ENCODE data around the gene MUC7. TPM values are rescaled to one million over a fixed set of nuclear protein-coding genes. Genes with fewer than 3 reads are reported as not detected.
"Not testable (repeated sequence)": the region's sequence is repeated elsewhere in the genome, so short reads cannot be mapped to it uniquely, and the experiment has no call there.

Gene MUC7
- total RNA-seq, 1 experiment from 2014 or later = not detected

DNA sequence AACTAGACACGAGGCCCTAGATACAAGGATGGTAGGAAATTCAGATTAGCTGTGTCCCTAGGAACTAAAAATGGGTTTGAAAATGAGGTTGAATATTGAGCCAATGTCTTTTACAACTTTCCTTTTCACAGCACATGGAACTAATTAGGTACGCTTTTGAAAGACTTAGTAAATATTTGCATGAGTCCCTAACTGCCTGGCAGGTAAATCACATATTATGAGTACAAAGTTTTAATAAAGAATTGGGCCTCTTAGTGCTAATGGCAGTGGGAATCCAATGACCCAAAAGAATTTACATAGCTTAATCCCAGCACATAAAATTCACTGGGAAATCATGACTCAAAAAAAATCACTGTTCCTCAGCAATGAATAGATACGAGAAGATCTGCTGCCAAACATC, 16.8 kb downstream of the MUC7 start (continued):
- TF ChIP-seq, protein P1, sequence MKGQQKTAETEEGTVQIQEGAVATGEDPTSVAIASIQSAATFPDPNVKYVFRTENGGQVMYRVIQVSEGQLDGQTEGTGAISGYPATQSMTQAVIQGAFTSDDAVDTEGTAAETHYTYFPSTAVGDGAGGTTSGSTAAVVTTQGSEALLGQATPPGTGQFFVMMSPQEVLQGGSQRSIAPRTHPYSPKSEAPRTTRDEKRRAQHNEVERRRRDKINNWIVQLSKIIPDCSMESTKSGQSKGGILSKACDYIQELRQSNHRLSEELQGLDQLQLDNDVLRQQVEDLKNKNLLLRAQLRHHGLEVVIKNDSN (CRISPR knock-in tag; IDR thresholded peaks at IDR 0.05) = no peak

DNA sequence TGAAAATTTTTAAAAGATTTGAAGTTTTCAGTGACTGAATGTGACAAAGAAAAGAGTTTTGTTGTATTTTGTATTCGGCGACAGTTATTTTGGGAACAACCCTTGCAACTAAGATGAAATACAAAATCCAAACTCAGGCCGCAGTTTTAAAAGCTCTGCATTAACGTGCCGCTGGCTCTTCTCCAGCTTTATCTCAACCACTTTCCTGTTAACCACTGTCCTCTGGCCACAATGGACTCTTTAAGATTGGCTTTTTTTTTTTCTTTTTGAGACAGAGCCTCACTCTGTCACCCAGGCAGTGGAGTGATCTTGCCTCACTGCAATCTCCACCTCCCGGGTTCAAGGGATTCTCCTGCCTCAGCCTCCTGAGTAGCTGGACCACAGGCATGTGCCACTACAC, 24.2 kb downstream of the MUC7 start:
- POLR2A ChIA-PET = no interaction called here
- no peaks in the 10 kb centered on the region for H3K4me1 Mint-ChIP-seq
- H3K27me3 Mint-ChIP-seq (ENCODE audit: low read depth) = no peaks in the 10 kb centered on the region
- H3K36me3 Mint-ChIP-seq = no peaks in the 10 kb centered on the region
- TF ChIP-seq SMAD4 (CRISPR knock-in tag; IDR thresholded peaks at IDR 0.05) (no peak), EMX1 (CRISPR knock-in tag; IDR thresholded peaks at IDR 0.05) (no peak), TCF7 (CRISPR knock-in tag; IDR thresholded peaks at IDR 0.05; ENCODE audit: low read depth) (no peak), ATF1 (CRISPR knock-in tag; IDR thresholded peaks at IDR 0.05) (no peak), ZBTB21 (CRISPR knock-in tag; IDR thresholded peaks at IDR 0.05; ENCODE audit: borderline replicate concordance) (no peak), ZNF396 (CRISPR knock-in tag; IDR thresholded peaks at IDR 0.05; ENCODE audit: borderline replicate concordance) (no peak)
- TF ChIP-seq, protein P2, sequence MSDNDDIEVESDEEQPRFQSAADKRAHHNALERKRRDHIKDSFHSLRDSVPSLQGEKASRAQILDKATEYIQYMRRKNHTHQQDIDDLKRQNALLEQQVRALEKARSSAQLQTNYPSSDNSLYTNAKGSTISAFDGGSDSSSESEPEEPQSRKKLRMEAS (CRISPR knock-in tag; IDR thresholded peaks at IDR 0.05) = no peak
- TF ChIP-seq, protein P3, sequence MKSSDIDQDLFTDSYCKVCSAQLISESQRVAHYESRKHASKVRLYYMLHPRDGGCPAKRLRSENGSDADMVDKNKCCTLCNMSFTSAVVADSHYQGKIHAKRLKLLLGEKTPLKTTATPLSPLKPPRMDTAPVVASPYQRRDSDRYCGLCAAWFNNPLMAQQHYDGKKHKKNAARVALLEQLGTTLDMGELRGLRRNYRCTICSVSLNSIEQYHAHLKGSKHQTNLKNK (CRISPR knock-in tag; IDR thresholded peaks at IDR 0.05) = no peak
- TF ChIP-seq, protein P4, sequence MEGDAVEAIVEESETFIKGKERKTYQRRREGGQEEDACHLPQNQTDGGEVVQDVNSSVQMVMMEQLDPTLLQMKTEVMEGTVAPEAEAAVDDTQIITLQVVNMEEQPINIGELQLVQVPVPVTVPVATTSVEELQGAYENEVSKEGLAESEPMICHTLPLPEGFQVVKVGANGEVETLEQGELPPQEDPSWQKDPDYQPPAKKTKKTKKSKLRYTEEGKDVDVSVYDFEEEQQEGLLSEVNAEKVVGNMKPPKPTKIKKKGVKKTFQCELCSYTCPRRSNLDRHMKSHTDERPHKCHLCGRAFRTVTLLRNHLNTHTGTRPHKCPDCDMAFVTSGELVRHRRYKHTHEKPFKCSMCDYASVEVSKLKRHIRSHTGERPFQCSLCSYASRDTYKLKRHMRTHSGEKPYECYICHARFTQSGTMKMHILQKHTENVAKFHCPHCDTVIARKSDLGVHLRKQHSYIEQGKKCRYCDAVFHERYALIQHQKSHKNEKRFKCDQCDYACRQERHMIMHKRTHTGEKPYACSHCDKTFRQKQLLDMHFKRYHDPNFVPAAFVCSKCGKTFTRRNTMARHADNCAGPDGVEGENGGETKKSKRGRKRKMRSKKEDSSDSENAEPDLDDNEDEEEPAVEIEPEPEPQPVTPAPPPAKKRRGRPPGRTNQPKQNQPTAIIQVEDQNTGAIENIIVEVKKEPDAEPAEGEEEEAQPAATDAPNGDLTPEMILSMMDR (IDR thresholded peaks at IDR 0.05) = no peak
- no peak overlapping the region for H3K4me3 Mint-ChIP-seq
- H3K27ac Mint-ChIP-seq = no peak overlapping the region
- no peak for DNase-seq (ENCODE audit: low spot score)
- no peak for ATAC-seq
- H3K9me3 Mint-ChIP-seq = 0 out of 2 replicates have a peak, but pooled peaks cover 3% of the 10 kb centered on the region
- CTCF ChIA-PET = no interaction called here

DNA sequence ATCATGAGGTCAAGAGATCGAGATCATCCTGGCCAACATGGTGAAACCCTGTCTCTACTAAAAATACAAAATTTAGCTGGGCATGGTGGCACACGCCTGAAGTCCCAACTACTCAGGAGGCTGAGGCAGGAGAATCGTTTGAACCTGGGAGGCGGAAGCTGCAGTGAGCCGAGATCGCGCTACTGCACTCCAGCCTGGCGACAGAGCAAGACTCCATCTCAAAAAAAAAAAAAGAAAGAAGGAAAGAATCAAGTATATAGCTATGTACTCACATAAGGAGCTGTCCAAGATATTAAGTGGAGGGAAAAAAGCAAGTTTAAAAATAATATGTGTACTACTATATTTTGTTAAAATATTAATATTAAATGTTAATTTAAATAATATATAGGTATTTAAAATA, 29.8 kb downstream of the MUC7 start:
- DNase-seq (ENCODE audit: low spot score); H3K27ac Mint-ChIP-seq; POLR2A ChIA-PET; H3K36me3 Mint-ChIP-seq; H3K27me3 Mint-ChIP-seq (ENCODE audit: low read depth); CTCF ChIA-PET; H3K4me1 Mint-ChIP-seq; H3K4me3 Mint-ChIP-seq; H3K9me3 Mint-ChIP-seq; ATAC-seq: not testable (repeated sequence)

DNA sequence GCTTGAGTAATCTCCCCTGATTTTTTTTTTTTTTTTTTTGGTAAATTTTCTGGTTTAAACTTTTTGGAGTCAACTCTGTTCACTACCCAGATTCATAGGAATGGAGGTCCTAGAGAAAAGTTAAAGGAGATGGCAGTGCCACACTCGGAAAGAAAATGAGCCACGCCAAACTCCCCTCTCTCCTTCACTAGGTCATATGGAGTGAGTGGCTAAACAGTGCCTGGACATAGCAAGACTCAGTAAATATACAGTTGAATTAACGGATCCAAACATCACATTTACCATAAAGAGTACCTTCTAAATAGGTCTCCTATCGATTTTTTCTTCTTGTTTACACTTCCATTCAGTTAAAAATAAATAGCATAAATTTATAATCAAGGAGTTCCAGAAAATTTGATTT, 32.7 kb downstream of the MUC7 start:
- H3K36me3 Mint-ChIP-seq = no peaks in the 10 kb centered on the region
- CTCF ChIA-PET = interaction anchor here (0.7 to 0.9 kb wide), 3 partner anchors 13 to 1367 kb away, joined by 3 to 4 read pairs (median 3); no protein-coding TSS in a partner anchor
- no peaks in the 10 kb centered on the region for H3K27me3 Mint-ChIP-seq (ENCODE audit: low read depth)
- no peak overlapping the region for H3K4me3 Mint-ChIP-seq
- POLR2A ChIA-PET = no interaction called here
- ATAC-seq (no peak), DNase-seq (ENCODE audit: low spot score) (no peak)
- H3K9me3 Mint-ChIP-seq = 0 out of 2 replicates have a peak, but pooled peaks cover 3% of the 10 kb centered on the region
- H3K27ac Mint-ChIP-seq = no peak overlapping the region
- H3K4me1 Mint-ChIP-seq = no peaks in the 10 kb centered on the region
- TF ChIP-seq NFYB (CRISPR knock-in tag; conservative IDR thresholded peaks at IDR 0.05; ENCODE audit: low read depth) (no peak), HMGA2 (CRISPR knock-in tag; IDR thresholded peaks at IDR 0.05) (no peak), TEAD4 (CRISPR knock-in tag; IDR thresholded peaks at IDR 0.05) (no peak), NFATC4 (CRISPR knock-in tag; IDR thresholded peaks at IDR 0.05) (no peak), CREB1 (CRISPR knock-in tag; IDR thresholded peaks at IDR 0.05) (no peak)
- TF ChIP-seq, protein P5, sequence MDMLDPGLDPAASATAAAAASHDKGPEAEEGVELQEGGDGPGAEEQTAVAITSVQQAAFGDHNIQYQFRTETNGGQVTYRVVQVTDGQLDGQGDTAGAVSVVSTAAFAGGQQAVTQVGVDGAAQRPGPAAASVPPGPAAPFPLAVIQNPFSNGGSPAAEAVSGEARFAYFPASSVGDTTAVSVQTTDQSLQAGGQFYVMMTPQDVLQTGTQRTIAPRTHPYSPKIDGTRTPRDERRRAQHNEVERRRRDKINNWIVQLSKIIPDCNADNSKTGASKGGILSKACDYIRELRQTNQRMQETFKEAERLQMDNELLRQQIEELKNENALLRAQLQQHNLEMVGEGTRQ (CRISPR knock-in tag; IDR thresholded peaks at IDR 0.05) = no peak
- TF ChIP-seq, protein P1 (CRISPR knock-in tag; IDR thresholded peaks at IDR 0.05) = no peak
- TF ChIP-seq, protein P6, sequence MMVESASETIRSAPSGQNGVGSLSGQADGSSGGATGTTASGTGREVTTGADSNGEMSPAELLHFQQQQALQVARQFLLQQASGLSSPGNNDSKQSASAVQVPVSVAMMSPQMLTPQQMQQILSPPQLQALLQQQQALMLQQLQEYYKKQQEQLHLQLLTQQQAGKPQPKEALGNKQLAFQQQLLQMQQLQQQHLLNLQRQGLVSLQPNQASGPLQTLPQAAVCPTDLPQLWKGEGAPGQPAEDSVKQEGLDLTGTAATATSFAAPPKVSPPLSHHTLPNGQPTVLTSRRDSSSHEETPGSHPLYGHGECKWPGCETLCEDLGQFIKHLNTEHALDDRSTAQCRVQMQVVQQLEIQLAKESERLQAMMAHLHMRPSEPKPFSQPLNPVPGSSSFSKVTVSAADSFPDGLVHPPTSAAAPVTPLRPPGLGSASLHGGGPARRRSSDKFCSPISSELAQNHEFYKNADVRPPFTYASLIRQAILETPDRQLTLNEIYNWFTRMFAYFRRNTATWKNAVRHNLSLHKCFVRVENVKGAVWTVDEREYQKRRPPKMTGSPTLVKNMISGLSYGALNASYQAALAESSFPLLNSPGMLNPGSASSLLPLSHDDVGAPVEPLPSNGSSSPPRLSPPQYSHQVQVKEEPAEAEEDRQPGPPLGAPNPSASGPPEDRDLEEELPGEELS (CRISPR knock-in tag; IDR thresholded peaks at IDR 0.05) = no peak
- TF ChIP-seq, protein P7, sequence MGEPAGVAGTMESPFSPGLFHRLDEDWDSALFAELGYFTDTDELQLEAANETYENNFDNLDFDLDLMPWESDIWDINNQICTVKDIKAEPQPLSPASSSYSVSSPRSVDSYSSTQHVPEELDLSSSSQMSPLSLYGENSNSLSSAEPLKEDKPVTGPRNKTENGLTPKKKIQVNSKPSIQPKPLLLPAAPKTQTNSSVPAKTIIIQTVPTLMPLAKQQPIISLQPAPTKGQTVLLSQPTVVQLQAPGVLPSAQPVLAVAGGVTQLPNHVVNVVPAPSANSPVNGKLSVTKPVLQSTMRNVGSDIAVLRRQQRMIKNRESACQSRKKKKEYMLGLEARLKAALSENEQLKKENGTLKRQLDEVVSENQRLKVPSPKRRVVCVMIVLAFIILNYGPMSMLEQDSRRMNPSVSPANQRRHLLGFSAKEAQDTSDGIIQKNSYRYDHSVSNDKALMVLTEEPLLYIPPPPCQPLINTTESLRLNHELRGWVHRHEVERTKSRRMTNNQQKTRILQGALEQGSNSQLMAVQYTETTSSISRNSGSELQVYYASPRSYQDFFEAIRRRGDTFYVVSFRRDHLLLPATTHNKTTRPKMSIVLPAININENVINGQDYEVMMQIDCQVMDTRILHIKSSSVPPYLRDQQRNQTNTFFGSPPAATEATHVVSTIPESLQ (CRISPR knock-in tag; IDR thresholded peaks at IDR 0.05) = no peak
- TF ChIP-seq, protein P8, sequence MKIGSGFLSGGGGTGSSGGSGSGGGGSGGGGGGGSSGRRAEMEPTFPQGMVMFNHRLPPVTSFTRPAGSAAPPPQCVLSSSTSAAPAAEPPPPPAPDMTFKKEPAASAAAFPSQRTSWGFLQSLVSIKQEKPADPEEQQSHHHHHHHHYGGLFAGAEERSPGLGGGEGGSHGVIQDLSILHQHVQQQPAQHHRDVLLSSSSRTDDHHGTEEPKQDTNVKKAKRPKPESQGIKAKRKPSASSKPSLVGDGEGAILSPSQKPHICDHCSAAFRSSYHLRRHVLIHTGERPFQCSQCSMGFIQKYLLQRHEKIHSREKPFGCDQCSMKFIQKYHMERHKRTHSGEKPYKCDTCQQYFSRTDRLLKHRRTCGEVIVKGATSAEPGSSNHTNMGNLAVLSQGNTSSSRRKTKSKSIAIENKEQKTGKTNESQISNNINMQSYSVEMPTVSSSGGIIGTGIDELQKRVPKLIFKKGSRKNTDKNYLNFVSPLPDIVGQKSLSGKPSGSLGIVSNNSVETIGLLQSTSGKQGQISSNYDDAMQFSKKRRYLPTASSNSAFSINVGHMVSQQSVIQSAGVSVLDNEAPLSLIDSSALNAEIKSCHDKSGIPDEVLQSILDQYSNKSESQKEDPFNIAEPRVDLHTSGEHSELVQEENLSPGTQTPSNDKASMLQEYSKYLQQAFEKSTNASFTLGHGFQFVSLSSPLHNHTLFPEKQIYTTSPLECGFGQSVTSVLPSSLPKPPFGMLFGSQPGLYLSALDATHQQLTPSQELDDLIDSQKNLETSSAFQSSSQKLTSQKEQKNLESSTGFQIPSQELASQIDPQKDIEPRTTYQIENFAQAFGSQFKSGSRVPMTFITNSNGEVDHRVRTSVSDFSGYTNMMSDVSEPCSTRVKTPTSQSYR (CRISPR knock-in tag; IDR thresholded peaks at IDR 0.05) = no peak
